HG02970 (cell line): ENCODE results near the gene ARHGEF10L.
"Not testable (repeated sequence)": the region's sequence is repeated elsewhere in the genome, so short reads cannot be mapped to it uniquely, and the experiment has no call there.

Experiments
- ATAC-seq: cut with Tn5 transposase; IDR thresholded peaks from one replicate; pipeline ENCODE4 v1.9.1; 2021; ENCODE audit warnings: mild to moderate bottlenecking, moderate library complexity, moderate number of reproducible peaks; ENCODE audit not compliant: unreplicated experiment, low FRiP score

The ARHGEF10L gene, protein sequence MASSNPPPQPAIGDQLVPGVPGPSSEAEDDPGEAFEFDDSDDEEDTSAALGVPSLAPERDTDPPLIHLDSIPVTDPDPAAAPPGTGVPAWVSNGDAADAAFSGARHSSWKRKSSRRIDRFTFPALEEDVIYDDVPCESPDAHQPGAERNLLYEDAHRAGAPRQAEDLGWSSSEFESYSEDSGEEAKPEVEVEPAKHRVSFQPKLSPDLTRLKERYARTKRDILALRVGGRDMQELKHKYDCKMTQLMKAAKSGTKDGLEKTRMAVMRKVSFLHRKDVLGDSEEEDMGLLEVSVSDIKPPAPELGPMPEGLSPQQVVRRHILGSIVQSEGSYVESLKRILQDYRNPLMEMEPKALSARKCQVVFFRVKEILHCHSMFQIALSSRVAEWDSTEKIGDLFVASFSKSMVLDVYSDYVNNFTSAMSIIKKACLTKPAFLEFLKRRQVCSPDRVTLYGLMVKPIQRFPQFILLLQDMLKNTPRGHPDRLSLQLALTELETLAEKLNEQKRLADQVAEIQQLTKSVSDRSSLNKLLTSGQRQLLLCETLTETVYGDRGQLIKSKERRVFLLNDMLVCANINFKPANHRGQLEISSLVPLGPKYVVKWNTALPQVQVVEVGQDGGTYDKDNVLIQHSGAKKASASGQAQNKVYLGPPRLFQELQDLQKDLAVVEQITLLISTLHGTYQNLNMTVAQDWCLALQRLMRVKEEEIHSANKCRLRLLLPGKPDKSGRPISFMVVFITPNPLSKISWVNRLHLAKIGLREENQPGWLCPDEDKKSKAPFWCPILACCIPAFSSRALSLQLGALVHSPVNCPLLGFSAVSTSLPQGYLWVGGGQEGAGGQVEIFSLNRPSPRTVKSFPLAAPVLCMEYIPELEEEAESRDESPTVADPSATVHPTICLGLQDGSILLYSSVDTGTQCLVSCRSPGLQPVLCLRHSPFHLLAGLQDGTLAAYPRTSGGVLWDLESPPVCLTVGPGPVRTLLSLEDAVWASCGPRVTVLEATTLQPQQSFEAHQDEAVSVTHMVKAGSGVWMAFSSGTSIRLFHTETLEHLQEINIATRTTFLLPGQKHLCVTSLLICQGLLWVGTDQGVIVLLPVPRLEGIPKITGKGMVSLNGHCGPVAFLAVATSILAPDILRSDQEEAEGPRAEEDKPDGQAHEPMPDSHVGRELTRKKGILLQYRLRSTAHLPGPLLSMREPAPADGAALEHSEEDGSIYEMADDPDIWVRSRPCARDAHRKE (N-terminal part only)

GRCh38 chr1:17539477-17540254 is at the start of gene ARHGEF10L:
Gene ARHGEF10L (plus strand): TSS chr1:17539698. CDS start chr1:17580596, 40,898 bp downstream.
- no peak for ATAC-seq

- not testable (repeated sequence) for ATAC-seq
Observed at GRCh38 chr1:17489768-17490417, 49.6 kb upstream of the ARHGEF10L start.

DNA sequence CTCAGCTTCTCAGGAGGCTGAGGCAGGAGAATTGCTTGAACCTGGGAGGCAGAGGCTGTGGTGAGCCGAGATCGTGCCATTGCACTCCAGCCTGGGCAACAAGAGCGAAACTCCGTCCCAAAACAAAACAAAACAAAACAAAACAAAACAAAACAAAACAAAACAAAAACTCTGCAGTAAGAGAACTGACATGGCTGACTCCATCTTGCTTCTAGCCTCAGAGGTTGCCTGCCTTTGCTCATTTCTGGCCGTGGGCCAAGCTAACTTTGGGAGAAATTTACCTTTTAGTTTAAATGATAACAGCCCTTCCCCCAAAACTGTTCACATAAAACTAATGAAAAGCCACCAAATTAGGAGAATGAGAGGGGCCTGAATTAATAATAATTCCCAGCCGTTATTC is 48.8 kb upstream of the ARHGEF10L start:
- not testable (repeated sequence) for ATAC-seq

GRCh38 chr1:17494114-17494729 is 45.3 kb upstream of the ARHGEF10L start:
- no peak for ATAC-seq

DNA sequence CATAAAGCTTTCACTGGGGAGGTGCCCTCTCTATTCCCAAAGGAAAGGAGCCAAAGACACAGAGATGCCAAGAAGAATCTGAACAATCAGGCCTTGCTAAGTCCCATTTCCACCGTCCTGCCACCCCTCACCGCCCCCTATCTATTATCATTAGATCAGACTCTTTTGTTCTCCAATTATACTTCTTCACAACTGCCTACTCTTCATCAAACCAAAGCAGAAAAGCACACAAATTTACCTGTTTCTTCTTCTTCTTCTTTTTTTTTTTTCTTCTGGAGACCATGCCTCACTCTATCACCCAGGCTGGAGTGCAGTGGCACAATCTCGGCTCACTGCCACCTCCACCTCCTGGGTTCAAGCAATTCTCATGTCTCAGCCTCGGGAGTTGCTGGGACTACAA is 43.1 kb upstream of the ARHGEF10L start:
- ATAC-seq: no peak

GRCh38 chr1:17498214-17498613 is 41.3 kb upstream of the ARHGEF10L start:
- no peak for ATAC-seq

GRCh38 chr1:17502326-17502778 is 37.1 kb upstream of the ARHGEF10L start:
- ATAC-seq: no peak

GRCh38 chr1:17503146-17503545 is 36.4 kb upstream of the ARHGEF10L start:
- no peak for ATAC-seq

GRCh38 chr1:17507200-17507599 is 32.3 kb upstream of the ARHGEF10L start:
- ATAC-seq: not testable (repeated sequence)

DNA sequence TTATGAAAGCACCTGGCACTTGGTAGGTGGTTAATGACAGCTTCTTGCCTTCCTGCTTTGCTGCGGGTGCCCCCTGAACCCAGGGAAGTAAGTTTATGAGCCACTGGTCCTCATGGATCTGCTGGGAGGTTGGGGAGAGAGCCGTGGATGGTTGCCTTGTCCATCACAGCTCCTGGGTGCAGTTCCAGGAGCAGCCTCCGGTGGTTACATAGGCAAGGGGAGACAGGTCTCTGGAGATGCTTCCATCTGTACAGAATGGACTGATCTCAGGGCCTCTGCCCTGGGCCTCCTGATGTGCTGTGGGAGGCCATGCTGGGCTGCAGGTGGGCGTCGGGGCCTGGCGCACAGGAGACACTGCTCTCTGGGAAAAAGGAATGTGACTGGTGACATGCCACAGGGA is 31.6 kb upstream of the ARHGEF10L start:
- ATAC-seq: no peak

DNA sequence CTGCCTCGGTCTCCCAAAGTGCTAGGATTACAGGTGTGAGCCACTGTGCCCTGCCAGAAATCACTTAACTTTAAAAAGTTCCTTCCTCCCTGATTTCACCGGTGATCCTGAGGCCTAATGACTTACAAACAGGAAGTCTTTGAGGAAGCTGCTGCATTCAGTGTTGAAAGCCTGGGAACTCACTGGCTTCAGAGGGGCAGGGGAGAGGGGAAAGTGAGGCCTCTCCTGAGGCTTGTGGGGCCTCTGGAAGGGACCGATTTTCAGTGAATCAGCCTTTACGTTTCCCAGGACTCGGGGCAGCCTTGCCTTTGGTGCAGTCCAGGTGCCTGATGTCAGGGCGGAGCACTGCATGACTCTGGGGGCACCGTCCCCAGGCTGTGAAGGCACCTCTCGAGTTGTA is 30.1 kb upstream of the ARHGEF10L start:
- ATAC-seq: no peak

- no peak for ATAC-seq
Observed at GRCh38 chr1:17510138-17510537, 29.4 kb upstream of the ARHGEF10L start.

DNA sequence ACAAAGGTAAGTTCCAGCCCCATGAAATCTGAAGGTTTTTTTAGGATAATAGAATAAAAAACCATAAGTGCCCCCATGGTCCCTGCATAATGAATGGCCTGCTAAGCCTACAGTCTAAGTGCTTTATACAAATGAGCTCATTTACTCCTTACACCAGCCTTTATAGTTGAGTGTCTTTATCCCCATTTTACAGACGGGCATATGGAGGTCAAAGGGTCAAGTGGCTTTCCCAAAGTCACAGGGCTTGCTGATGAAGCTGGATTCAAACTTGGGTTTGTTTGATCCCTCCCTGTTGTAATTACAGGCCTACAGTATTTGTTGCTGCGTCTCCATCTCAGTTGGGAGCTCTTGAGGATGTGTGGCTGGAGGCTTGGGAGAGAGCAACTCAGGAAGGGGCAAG is 28.3 kb upstream of the ARHGEF10L start:
- ATAC-seq: no peak

DNA sequence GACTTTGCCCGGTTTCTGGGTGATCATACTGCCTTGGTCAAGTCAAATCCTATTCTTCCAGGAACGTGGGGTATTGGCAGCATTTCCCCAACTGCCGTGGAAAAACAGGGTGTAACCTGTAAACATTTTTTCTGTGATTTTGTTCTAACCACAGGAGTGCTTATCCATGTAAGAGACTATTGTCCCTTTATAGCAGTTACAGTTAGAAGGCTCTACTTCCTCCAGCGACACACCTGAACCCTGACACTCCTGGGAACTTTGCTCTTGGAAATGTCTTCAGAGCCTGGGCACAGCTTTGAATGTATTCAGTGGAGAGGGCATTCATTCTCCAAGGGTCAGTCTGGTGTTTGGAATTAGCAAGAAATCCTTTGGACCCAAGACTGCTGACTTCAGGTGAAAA is 26.4 kb upstream of the ARHGEF10L start:
- no peak for ATAC-seq

DNA sequence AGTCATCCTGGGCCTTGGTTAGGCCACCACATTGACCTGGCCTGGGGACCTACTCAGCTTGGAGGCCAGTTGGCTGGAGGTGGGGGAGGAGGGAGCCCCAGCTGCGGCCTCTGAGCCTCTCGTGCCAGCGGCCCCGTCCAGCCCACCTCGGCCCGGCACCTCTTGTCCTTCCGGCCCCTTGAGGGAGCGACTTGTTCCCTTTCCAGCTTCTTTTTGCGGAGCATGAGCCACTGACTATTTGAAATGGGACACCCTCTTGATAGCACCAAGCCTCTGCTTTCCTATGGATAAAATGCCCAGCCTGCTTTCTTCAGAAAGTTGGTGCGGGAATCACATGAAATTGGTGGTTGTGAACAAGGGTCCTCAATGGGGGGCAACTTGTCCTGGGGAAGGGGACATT is 24.7 kb upstream of the ARHGEF10L start:
- ATAC-seq: no peak

GRCh38 chr1:17515902-17516301 is 23.6 kb upstream of the ARHGEF10L start:
- ATAC-seq: no peak

- ATAC-seq: no peak
Observed at GRCh38 chr1:17516303-17517214, 22.9 kb upstream of the ARHGEF10L start.

DNA sequence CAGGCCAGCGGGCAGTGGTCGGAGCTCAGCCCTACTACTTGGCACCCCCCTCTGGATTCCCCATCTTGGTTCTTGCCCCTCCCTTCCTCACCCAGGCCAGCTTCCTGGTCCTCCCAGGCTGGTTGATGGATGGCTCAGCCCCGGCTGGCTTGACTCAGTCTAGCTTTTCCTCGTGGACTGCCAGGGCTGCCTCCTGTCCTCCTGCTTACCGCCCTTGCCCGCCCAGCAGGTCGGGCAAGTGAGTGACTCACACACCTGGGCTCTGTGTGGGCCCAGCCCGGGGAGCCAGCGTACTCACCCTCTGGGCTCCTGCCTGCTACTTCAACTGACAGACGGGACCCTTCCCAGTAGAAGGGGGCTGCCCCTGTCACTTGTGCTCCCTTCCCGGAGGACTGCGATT is 19.5 kb upstream of the ARHGEF10L start:
- no peak for ATAC-seq
